BJ (cell line): ENCODE measurements around the gene ZNF263. TPM values are rescaled to one million over a fixed set of nuclear protein-coding genes. Genes with fewer than 3 reads are reported as not detected.

Experiments
- CTCF ChIA-PET: fragments of 350-600 bp; formaldehyde crosslinking; extraction: SDS; loops from one replicate; lab custom pipeline; 2021; ENCODE audit warnings: antibody characterized with exemption, inconsistent platforms; lab: Yijun Ruan, JAX
- POLR2A ChIA-PET: fragments of 300-600 bp; sonication (Branson Sonifier 250); formaldehyde crosslinking; extraction: SDS; loops from one replicate; lab custom pipeline; 2021; ENCODE audit warnings: antibody characterized with exemption; lab: Charles Lee
- DNase-seq: peaks from one replicate; pipeline ENCODE4 v3.0.0-alpha.2; 2011; ENCODE audit warnings: low read depth
- H3K27me3 ChIP-seq: 2 replicates; pipeline ENCODE4 v1.6.0; 2011; ENCODE audit warnings: low read length; ENCODE audit not compliant: control insufficient read depth, insufficient read depth
- H3K36me3 ChIP-seq: 2 replicates; pipeline ENCODE4 v1.5.1; 2011; ENCODE audit warnings: low read length; ENCODE audit not compliant: control insufficient read depth, insufficient read depth
- H3K4me3 ChIP-seq: 2 replicates; pipeline ENCODE4 v1.5.1; 2011; ENCODE audit warnings: low read depth, mild to moderate bottlenecking, control low read depth, low read length
- CTCF ChIP-seq: IDR thresholded peaks from 2 replicates; pipeline ENCODE4 v1.5.1; 2011; ENCODE audit warnings: low read depth, mild to moderate bottlenecking, control low read depth, inconsistent platforms, low read length, moderate library complexity; ENCODE audit not compliant: insufficient read depth
- polyA plus RNA-seq: library from polyadenylated mRNA; depleted of rRNA; stranded (reverse); fragments of >200 nt; gene quantifications from 2 replicates; pipeline ENCODE4 v1.2.3, GENCODE V29; 2011

ZNF263 gene
- polyA plus RNA-seq, 1 experiment: 12.9 TPM

GRCh38 chr16:3274947-3275346 lies 8.3 kb upstream of the ZNF263 start:
- DNase-seq: no peak
- POLR2A ChIA-PET: no interaction called here
- no peak for TF ChIP-seq CTCF
- Histone ChIP-seq H3K27me3 (no peaks in the 10 kb centered on the region), H3K4me3 (no peak overlapping the region), H3K36me3 (no peaks in the 10 kb centered on the region)
- CTCF ChIA-PET: interaction anchor here (0.6 to 0.9 kb wide), 3 partner anchors 8 to 219 kb away, joined by 3 to 4 read pairs (median 4); no protein-coding TSS in a partner anchor

DNA sequence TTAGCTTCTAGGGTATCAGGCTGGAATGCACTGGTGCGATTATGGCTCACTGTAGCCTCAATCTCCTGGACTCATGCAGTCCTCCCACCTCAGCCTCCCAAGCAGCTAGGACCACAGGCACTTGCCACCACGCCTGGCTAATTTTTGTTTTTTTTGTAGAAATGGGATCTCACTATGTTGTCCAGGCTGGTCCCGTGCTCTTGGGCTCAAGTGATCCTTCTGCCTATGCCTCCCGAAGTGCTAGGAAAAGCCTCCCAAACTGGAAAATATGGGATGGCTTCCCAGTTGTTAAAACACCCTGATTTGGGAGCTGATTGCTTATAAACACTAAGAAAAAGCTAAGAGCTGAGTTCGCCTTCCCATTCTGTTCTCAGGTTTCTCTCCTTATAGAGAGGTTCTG lies 6.6 kb upstream of the ZNF263 start:
- Histone ChIP-seq H3K27me3 (no peaks in the 10 kb centered on the region), H3K36me3 (no peaks in the 10 kb centered on the region), H3K4me3 (no peak overlapping the region)
- POLR2A ChIA-PET: no interaction called here
- no peak for TF ChIP-seq CTCF
- CTCF ChIA-PET: interaction anchor here (1.8 kb wide), 1 partner anchor 9 kb away, joined by 15 read pairs; no protein-coding TSS in a partner anchor
- DNase-seq: no peak

- no peaks in the 10 kb centered on the region for H3K27me3 ChIP-seq
- no peak for DNase-seq
- H3K4me3 ChIP-seq: no peak overlapping the region
- POLR2A ChIA-PET: no interaction called here
- no peak for TF ChIP-seq CTCF
- CTCF ChIA-PET: interaction anchor here (0.8 kb wide), 1 partner anchor 15 kb away, joined by 4 read pairs; no protein-coding TSS in a partner anchor
- H3K36me3 ChIP-seq: peaks cover 5% of the 10 kb centered on the region
Measured at GRCh38 chr16:3281222-3281820, 2.0 kb upstream of the ZNF263 start.

DNA sequence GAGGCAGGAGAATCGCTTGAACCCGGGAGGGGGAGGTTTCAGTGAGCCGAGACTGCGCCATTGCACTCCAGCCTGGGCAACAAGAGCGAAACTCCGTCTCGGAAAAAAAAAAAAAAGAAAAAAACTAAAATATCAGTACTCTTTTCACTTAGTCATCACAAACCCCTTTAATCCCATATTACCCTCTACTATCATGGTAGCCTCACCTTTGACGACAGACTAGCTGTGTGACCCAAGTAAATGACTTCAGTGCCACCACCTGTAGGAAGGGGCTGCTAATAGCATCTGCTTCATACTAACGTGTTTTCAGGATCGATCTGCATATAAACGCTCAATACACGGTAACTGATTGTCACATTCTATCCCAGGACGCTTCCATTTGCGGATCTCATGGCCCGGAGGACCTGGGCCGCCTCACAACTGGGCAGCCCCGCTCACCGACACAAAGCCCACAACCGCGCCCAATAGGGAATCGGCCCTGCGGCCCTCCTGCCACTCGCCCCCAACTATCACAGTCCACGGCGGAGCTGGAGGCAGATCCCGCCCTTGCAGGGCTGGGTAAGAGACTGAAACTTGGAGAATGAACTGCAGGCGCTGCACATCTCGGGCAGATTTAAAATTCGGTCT lies 1.1 kb upstream of the ZNF263 start:
- Histone ChIP-seq H3K27me3 (no peaks in the 10 kb centered on the region), H3K4me3 (peak overlapping the region; percentile 74), H3K36me3 (peaks cover 6% of the 10 kb centered on the region)
- TF ChIP-seq CTCF: no peak
- DNase-seq: no peak
- ChIA-PET POLR2A (interaction anchor here (0.9 kb wide), 1 partner anchor 162 kb away, joined by 5 read pairs; no protein-coding TSS in a partner anchor), CTCF (interaction anchor here (0.7 to 2.7 kb wide), 4 partner anchors 14 to 153 kb away, joined by 3 to 11 read pairs (median 6); no protein-coding TSS in a partner anchor)
